Esophagus (tissue), 2 donors: Measurements from ENCODE around the gene ACOT4. TPM values are rescaled to one million over a fixed set of nuclear protein-coding genes. Genes with fewer than 3 reads are reported as not detected.

Experiments used
- H3K27ac ChIP-seq, 2 donors: one replicate each; pipeline ENCODE4 v1.5.1; 2013; ENCODE audit warnings: low read depth in 2 of 2, mild to moderate bottlenecking in 2 of 2, inconsistent platforms in 1 of 2, low read length in 1 of 2, moderate library complexity in 1 of 2
- H3K27me3 ChIP-seq, 2 donors: one replicate each; pipeline ENCODE4 v1.6.1; 2013; ENCODE audit warnings: low read length in 2 of 2, control low read depth in 1 of 2, mild to moderate bottlenecking in 1 of 2; ENCODE audit not compliant: insufficient read depth in 2 of 2, control insufficient read depth in 1 of 2
- H3K36me3 ChIP-seq, 2 donors: one replicate each; pipeline ENCODE4 v1.6.1; 2013; ENCODE audit warnings: low read length in 1 of 2; ENCODE audit not compliant: control insufficient read depth in 2 of 2, insufficient read depth in 2 of 2
- H3K4me1 ChIP-seq, 2 donors: one replicate each; pipeline ENCODE4 v1.6.1; 2013; ENCODE audit warnings: low read length in 1 of 2; ENCODE audit not compliant: control insufficient read depth in 2 of 2, insufficient read depth in 2 of 2
- H3K4me3 ChIP-seq, 2 donors: one replicate each; pipeline ENCODE4 v1.5.1; 2013; ENCODE audit warnings: low read length in 2 of 2, mild to moderate bottlenecking in 2 of 2, low read depth in 1 of 2, moderate library complexity in 1 of 2
- H3K9me3 ChIP-seq, 2 donors: one replicate each; pipeline ENCODE4 v1.6.1; 2013; ENCODE audit warnings: mild to moderate bottlenecking in 2 of 2, low read depth in 1 of 2, low read length in 1 of 2, moderate library complexity in 1 of 2; ENCODE audit not compliant: control insufficient read depth in 2 of 2, insufficient read depth in 1 of 2
- WGBS, 2 donors: extraction: QIAGEN DNeasy Blood & Tissue Kit; methylation state at CpG; one replicate each; pipeline ENCODE4 v1.1.7; 2013; 5-methylcytosine and 5-hydroxymethylcytosine counted together
- polyA plus RNA-seq, 2 donors: library from polyadenylated mRNA; stranded (reverse); fragments of 200-250 nt; gene quantifications; one replicate each; pipeline ENCODE4 v1.2.3, GENCODE V29; 2013
- donor health status: healthy with polysubstance abuse.
- donor health status: Bipolar disorder and iron deficiency.

The ACOT4 gene
- polyA plus RNA-seq, 2 donors = 1.3 to 2.2 TPM

- 89 to 90% methylated on average over 3 of the region's 3 CpGs for WGBS, 2 donors
- Histone ChIP-seq H3K27me3 (no peaks in the 10 kb centered on the region), H3K9me3 (no peaks in the 10 kb centered on the region)
Observed at GRCh38 chr14:73606271-73606670, 14.6 kb downstream of the ACOT4 start.

GRCh38 chr14:73607241-73607640 lies 15.6 kb downstream of the ACOT4 start:
- H3K27me3 ChIP-seq = no peaks in the 10 kb centered on the region
- no peaks in the 10 kb centered on the region for H3K36me3 ChIP-seq
- WGBS, 2 donors = 73% methylated on average over 1 of the region's 1 CpG
- H3K9me3 ChIP-seq = no peaks in the 10 kb centered on the region
- no peak overlapping the region for H3K4me3 ChIP-seq
- H3K27ac ChIP-seq = no peak overlapping the region
- no peaks in the 10 kb centered on the region for H3K4me1 ChIP-seq

More at GRCh38 chr14:73606271-73606670, 14.6 kb downstream of the ACOT4 start:
- Histone ChIP-seq H3K36me3 (no peaks in the 10 kb centered on the region), H3K27ac (no peak overlapping the region), H3K4me3 (no peak overlapping the region), H3K4me1 (no peaks in the 10 kb centered on the region)

DNA sequence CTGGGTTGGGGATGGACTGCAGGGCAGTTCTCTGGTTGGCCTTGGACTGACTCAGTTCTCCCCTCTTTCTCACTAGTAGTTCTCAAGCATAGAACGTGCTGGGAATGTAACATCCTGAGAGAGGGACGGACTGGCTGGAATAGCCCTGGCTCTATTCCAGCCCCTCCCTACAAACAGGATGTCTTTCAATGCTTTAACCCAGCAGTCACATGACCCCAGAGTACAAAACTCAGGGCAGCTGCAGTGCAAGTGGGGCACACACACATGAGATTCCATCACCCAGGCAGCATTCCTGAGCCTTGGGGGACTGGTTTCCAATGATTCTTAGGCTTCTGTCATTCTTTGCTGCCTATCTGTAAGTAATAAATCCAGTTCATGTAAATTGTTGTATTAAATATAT lies 19.0 kb downstream of the ACOT4 start:
- H3K4me1 ChIP-seq = no peaks in the 10 kb centered on the region
- no peak overlapping the region for H3K4me3 ChIP-seq
- 43 to 46% methylated on average over 2 of the region's 2 CpGs for WGBS, 2 donors
- H3K27me3 ChIP-seq = no peaks in the 10 kb centered on the region
- no peak overlapping the region for H3K27ac ChIP-seq
- no peaks in the 10 kb centered on the region for H3K36me3 ChIP-seq
- no peaks in the 10 kb centered on the region for H3K9me3 ChIP-seq

DNA sequence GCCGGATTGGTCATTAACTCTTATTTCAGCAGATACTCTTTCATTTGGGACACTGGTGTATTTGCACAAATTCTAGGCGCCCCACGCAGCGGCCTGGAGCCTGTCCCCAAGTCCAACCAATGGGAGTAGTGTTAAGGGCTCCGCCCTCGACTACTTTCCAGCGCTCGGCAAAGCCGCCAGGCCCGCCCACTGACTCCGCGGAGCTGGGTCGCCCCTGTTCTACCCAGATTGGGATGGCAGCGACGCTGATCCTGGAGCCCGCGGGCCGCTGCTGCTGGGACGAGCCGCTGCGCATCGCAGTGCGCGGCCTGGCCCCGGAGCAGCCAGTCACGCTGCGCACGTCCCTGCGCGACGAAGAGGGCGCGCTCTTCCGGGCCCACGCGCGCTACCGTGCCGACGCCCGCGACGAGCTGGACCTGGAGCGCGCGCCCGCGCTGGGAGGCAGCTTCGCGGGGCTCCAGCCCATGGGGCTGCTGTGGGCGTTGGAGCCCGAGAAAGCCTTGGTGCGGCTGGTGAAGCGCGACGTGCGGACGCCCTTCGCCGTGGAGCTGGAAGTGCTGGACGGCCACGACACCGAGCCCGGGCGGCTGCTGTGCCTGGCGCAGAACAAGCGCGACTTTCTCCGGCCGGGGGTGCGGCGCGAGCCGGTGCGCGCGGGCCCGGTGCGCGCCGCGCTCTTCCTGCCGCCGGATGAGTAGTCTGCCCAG lies 20.8 kb downstream of the ACOT4 start, which contains the start of gene ACOT6:
Gene ACOT6 (plus strand): TSS at position 179 of the 707 bp plus-strand sequence. CDS start 55 bp downstream, at position 234.
- 0% methylated on average over 83 to 84 of the region's 84 CpGs for WGBS, 2 donors
- H3K36me3 ChIP-seq = no peaks in the 10 kb centered on the region
- H3K27me3 ChIP-seq = no peaks in the 10 kb centered on the region
- H3K27ac ChIP-seq = peak within 1 kb of the TSS; percentile 88 to 89
- no peaks in the 10 kb centered on the region for H3K9me3 ChIP-seq
- no peaks in the 10 kb centered on the region for H3K4me1 ChIP-seq
- H3K4me3 ChIP-seq = peak within 1 kb of the TSS; percentile 63 to 66

DNA sequence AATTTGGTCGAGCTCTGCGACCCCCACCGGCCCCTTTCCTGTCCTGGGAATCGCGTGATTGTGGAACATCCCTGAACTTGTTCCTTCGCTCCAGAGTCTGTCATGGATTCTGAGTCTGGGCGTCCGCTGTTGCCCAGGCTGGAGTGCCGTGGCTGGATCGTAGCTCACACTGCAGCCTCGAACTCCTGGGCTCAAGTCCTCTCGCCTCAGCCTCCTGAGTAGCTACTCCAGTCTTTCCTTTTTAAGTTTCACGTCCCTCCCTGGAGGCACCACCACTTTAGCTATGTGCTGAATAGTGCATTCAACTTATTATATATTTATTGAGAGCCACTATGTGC lies 21.3 kb downstream of the ACOT4 start:
- Histone ChIP-seq H3K27ac (peak overlapping the region; percentile 88 to 89), H3K36me3 (no peaks in the 10 kb centered on the region), H3K4me1 (no peaks in the 10 kb centered on the region), H3K9me3 (no peaks in the 10 kb centered on the region), H3K4me3 (peak overlapping the region; percentile 63 to 66), H3K27me3 (no peaks in the 10 kb centered on the region)
- WGBS, 2 donors = 4 to 8% methylated on average over 13 of the region's 13 CpGs

- peak overlapping the region in 1 of 2 donors; percentile 63 for H3K4me3 ChIP-seq
Observed at GRCh38 chr14:73613419-73613963, 21.8 kb downstream of the ACOT4 start.

DNA sequence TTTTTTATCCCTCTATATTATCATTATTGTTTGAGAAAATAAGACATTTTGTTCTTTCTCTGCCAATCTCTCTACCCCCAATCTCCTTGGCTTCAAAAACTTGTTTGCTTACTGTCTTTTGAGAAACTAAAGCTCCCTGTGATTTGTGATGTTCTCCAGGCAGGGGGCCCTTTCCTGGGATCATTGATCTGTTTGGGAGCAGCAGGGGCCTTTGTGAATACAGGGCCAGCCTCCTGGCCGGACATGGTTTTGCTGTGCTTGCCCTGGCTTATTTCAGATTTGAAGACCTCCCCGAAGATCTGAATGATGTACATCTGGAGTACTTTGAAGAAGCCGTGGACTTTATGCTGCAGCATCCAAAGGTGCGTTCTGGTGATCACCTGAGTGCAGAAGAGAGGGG lies 25.2 kb downstream of the ACOT4 start:
- Histone ChIP-seq H3K4me3 (no peak overlapping the region), H3K36me3 (no peaks in the 10 kb centered on the region), H3K27ac (no peak overlapping the region), H3K9me3 (no peaks in the 10 kb centered on the region), H3K27me3 (no peaks in the 10 kb centered on the region), H3K4me1 (no peaks in the 10 kb centered on the region)
- 80 to 85% methylated on average over 4 of the region's 4 CpGs for WGBS, 2 donors

More at GRCh38 chr14:73613419-73613963, 21.8 kb downstream of the ACOT4 start:
- H3K36me3 ChIP-seq = no peaks in the 10 kb centered on the region
- H3K27me3 ChIP-seq = no peaks in the 10 kb centered on the region
- H3K9me3 ChIP-seq = no peaks in the 10 kb centered on the region
- WGBS, 2 donors = 68 to 79% methylated on average over 3 of the region's 3 CpGs
- peak overlapping the region in 1 of 2 donors; percentile 88 for H3K27ac ChIP-seq
- H3K4me1 ChIP-seq = no peaks in the 10 kb centered on the region

- 54 to 70% methylated on average over 1 of the region's 1 CpG for WGBS, 2 donors
- Histone ChIP-seq H3K36me3 (no peaks in the 10 kb centered on the region), H3K4me3 (no peak overlapping the region), H3K9me3 (no peaks in the 10 kb centered on the region), H3K27ac (no peak overlapping the region), H3K27me3 (no peaks in the 10 kb centered on the region), H3K4me1 (no peaks in the 10 kb centered on the region)
Observed at GRCh38 chr14:73619524-73619923, 27.9 kb downstream of the ACOT4 start.

GRCh38 chr14:73620268-73620667 lies 28.6 kb downstream of the ACOT4 start:
- Histone ChIP-seq H3K27me3 (no peaks in the 10 kb centered on the region), H3K36me3 (no peaks in the 10 kb centered on the region), H3K9me3 (no peaks in the 10 kb centered on the region), H3K27ac (no peak overlapping the region), H3K4me1 (no peaks in the 10 kb centered on the region), H3K4me3 (no peak overlapping the region)
- WGBS, 2 donors = 82 to 90% methylated on average over 10 of the region's 10 CpGs
